GM06990 (cell line): ENCODE results near the gene AP4M1.

ENCODE experiments used
- DNase-seq: peaks from one replicate; pipeline ENCODE4 v3.0.0-alpha.2; 2011; ENCODE audit not compliant: insufficient read length; ENCODE audit errors: extremely low read depth
- H3K27me3 ChIP-seq: replicated peaks from 2 replicates; pipeline ENCODE4 v1.6.0; 2011; ENCODE audit warnings: low read length; ENCODE audit not compliant: control insufficient read depth, insufficient read depth
- H3K36me3 ChIP-seq: 2 replicates; pipeline ENCODE4 v1.5.1; 2011; ENCODE audit warnings: low read length; ENCODE audit not compliant: control insufficient read depth, insufficient read depth
- H3K4me3 ChIP-seq: replicated peaks from 2 replicates; pipeline ENCODE4 v1.5.1; 2011; ENCODE audit warnings: low read depth, mild to moderate bottlenecking, control low read depth, low read length
- TF ChIP-seq, protein P1 (sequence below): IDR thresholded peaks from 2 replicates; pipeline ENCODE4 v1.5.1; 2011; ENCODE audit warnings: low read length, control low read depth, mild to moderate bottlenecking, inconsistent platforms; ENCODE audit not compliant: insufficient read depth, poor library complexity, severe bottlenecking

Gene AP4M1

DNA sequence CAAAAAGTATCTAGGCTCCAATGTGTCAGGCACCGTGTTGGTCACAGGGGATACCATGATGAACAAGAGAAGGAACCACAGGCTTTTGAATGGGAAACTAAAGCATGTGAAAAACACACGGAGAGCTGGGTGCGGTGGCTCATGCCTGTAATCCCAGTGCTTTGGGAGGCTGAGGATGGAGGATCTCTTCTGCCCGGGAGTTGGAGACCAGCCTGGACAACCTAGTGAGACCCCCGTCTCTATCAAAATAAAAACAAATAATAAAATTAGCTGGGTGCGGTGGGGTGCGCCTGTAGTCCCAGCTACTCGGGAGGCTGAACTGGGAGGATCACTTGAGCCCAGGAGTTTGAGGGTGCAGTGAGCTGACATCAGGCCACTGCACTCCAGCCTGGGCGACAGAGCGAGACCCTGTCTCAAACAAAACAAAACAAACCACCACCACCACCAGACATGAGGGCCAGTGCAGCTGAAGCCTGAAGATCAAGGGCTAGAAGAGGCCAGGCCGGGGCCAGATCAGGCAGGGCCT lies 13.3 kb upstream of the AP4M1 start:
- Histone ChIP-seq H3K4me3 (peak overlapping the region; percentile 87), H3K27me3 (no peaks in the 10 kb centered on the region), H3K36me3 (peaks cover 24% of the 10 kb centered on the region)
- DNase-seq = no peak
- TF ChIP-seq, protein P1, sequence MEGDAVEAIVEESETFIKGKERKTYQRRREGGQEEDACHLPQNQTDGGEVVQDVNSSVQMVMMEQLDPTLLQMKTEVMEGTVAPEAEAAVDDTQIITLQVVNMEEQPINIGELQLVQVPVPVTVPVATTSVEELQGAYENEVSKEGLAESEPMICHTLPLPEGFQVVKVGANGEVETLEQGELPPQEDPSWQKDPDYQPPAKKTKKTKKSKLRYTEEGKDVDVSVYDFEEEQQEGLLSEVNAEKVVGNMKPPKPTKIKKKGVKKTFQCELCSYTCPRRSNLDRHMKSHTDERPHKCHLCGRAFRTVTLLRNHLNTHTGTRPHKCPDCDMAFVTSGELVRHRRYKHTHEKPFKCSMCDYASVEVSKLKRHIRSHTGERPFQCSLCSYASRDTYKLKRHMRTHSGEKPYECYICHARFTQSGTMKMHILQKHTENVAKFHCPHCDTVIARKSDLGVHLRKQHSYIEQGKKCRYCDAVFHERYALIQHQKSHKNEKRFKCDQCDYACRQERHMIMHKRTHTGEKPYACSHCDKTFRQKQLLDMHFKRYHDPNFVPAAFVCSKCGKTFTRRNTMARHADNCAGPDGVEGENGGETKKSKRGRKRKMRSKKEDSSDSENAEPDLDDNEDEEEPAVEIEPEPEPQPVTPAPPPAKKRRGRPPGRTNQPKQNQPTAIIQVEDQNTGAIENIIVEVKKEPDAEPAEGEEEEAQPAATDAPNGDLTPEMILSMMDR = no peak

DNA sequence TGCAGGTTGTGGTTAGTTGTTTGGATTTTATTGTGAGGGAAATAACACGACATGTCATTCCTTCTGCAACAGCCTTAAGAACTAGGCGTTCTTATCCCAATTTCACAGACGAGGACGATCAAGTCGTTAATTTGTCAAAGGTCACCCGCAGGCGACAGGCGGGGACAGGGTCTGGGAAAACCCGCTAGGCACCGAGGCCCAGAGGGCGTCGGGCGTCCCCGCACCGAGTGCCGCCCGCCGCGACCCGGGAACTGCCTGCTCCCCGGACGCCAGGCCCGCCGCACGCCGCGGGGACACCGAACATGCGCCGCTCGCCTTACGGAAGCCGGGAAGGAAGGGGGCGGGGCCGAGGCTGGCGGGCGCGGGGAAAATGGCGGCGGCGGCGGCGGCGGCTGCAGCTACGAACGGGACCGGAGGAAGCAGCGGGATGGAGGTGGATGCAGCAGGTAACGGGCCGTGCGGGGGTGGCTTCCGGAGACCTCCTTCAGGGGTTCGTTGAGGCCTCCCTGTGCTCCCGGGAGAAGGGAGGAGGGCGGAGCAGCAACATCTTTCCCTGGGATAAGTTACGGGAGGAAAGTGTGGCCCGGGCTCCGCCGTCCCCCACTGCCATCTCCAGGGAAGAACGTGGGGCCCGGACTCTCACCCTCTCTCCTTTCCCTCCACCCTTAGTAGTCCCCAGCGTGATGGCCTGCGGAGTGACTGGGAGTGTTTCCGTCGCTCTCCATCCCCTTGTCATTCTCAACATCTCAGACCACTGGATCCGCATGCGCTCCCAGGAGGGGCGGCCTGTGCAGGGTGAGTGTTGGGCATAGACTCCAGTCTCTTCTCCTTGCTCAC lies 12.6 kb upstream of the AP4M1 start, which contains the start of gene COPS6:
Gene COPS6, plus strand, starts transcription at position 349 of the 837 bp plus-strand sequence. Its CDS starts 22 bp downstream, at position 371.
- peak; percentile 84 for DNase-seq
- peaks cover 31% of the 10 kb centered on the region for H3K36me3 ChIP-seq
- H3K27me3 ChIP-seq = no peaks in the 10 kb centered on the region
- TF ChIP-seq, protein P1 = no peak
- peak within 1 kb of the TSS; percentile 87 for H3K4me3 ChIP-seq

DNA sequence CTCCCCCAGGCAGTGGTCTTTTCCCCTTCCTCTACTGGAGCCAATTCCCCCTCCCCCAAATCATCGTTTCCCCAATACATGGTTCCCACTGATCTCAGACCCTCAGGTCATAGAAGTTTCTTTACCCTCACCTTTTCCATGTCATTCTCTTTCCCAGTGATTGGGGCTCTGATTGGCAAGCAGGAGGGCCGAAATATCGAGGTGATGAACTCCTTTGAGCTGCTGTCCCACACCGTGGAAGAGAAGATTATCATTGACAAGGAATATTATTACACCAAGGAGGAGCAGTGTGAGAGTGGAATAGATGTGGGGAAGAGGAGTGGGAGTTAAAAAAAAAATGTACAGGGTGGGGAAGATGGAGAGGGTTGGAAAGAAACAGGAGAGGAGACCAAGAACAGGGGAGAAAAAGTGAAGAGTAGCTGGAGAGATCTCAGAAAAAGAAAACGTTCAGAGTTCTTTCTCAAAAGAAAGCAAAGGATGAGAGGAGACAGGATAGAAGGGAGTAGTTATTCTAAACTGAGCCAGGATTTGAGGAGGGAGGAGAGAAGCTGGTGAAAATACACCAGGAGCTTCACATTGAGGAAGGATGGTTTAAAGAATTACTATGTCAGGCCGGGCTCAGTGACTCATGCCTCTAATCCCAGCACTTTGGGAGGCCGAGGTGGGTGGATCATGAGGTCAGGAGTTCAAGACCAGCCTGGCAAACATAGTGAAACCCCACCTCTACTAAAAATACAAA lies 11.8 kb upstream of the AP4M1 start:
- no peak for DNase-seq
- TF ChIP-seq, protein P1 = no peak
- H3K27me3 ChIP-seq = no peaks in the 10 kb centered on the region

DNA sequence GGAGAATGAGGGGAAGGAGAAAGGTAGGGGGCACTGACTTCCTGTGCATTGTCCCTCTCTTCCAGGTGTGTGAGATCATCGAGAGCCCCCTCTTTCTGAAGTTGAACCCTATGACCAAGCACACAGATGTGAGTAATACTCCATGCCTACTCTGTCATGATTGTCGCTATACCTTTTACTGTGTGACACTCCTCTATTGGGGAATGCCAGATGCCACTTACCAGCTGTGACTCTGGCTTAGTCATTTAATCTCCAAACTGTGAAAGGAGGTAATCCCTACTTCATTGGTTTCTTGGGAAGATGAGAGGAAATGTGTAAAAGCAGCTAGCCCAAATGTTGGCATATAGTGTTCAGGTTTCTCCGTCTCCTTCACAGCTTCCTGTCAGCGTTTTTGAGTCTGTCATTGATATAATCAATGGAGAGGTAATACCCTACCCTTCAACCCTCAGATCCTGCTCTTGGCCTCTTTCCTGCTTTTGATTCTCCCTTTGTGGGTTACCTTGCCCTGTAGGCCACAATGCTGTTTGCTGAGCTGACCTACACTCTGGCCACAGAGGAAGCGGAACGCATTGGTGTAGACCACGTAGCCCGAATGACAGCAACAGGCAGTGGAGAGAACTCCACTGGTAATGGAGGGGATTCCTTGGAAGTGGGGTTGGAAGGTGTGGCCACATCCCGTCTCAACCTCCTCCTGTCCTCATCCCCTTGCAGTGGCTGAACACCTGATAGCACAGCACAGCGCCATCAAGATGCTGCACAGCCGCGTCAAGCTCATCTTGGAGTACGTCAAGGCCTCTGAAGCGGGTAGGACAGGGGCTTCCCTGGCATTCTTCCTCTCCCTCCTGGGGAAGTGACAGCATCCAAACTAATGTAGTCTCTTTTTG lies 10.7 kb upstream of the AP4M1 start:
- DNase-seq = no peak
- Histone ChIP-seq H3K27me3 (no peaks in the 10 kb centered on the region), H3K4me3 (no peak overlapping the region), H3K36me3 (peaks cover 44% of the 10 kb centered on the region)
- TF ChIP-seq, protein P1 = no peak

More for the DNA sequence above, 11.8 kb upstream of the AP4M1 start:
- Histone ChIP-seq H3K36me3 (peaks cover 37% of the 10 kb centered on the region), H3K4me3 (peak overlapping the region; percentile 87)
